HFF-Myc (cell line): Measurements from ENCODE around the gene VPS13A.

Source experiments
- DNase-seq: peaks from one replicate; pipeline ENCODE4 v3.0.0-alpha.2; 2011; ENCODE audit warnings: low read depth; ENCODE audit errors: extremely low read depth
- H3K4me3 ChIP-seq: replicated peaks from 2 replicates; pipeline ENCODE4 v1.5.1; 2011; ENCODE audit warnings: low read depth, mild to moderate bottlenecking, control low read depth, low read length
- CTCF ChIP-seq: IDR thresholded peaks from 2 replicates; pipeline ENCODE4 v1.5.1; 2012; ENCODE audit warnings: mild to moderate bottlenecking, low read depth, low read length, control low read depth; ENCODE audit errors: missing control alignments

The VPS13A gene

GRCh38 chr9:77180056-77180455 lies 2.7 kb downstream of the VPS13A start:
- no peak for DNase-seq

GRCh38 chr9:77183581-77183980 lies 6.2 kb downstream of the VPS13A start:
- no peak for TF ChIP-seq CTCF
- H3K4me3 ChIP-seq = no peak overlapping the region
- DNase-seq = no peak

More at GRCh38 chr9:77180056-77180455, 2.7 kb downstream of the VPS13A start:
- TF ChIP-seq CTCF = no peak
- no peak overlapping the region for H3K4me3 ChIP-seq

GRCh38 chr9:77188242-77188641 lies 10.9 kb downstream of the VPS13A start:
- no peak for DNase-seq
- TF ChIP-seq CTCF = no peak
- H3K4me3 ChIP-seq = no peak overlapping the region

GRCh38 chr9:77194423-77194822 lies 17.1 kb downstream of the VPS13A start:
- H3K4me3 ChIP-seq = no peak overlapping the region
- no peak for DNase-seq
- TF ChIP-seq CTCF = no peak

- no peak for DNase-seq
- TF ChIP-seq CTCF = no peak
- H3K4me3 ChIP-seq = no peak overlapping the region
Measured at GRCh38 chr9:77210116-77210515, 32.8 kb downstream of the VPS13A start.

GRCh38 chr9:77211561-77211960 lies 34.2 kb downstream of the VPS13A start:
- no peak for DNase-seq
- H3K4me3 ChIP-seq = no peak overlapping the region
- TF ChIP-seq CTCF = no peak

- TF ChIP-seq CTCF = no peak
- DNase-seq = no peak
Measured at GRCh38 chr9:77212801-77213200, 35.5 kb downstream of the VPS13A start.

More at GRCh38 chr9:77212801-77213200, 35.5 kb downstream of the VPS13A start:
- H3K4me3 ChIP-seq = no peak overlapping the region
